Neural cell (in vitro differentiated cells): ENCODE measurements around the gene MRPL21. TPM values are rescaled to one million over a fixed set of nuclear protein-coding genes. Genes with fewer than 3 reads are reported as not detected.

Source experiments
- H2AFZ ChIP-seq: fragments of 200-600, 300-800 bp; sonication (generic), shearing (Covaris generic); 2 replicates; pipeline ENCODE4 v1.6.0; 2014; ENCODE audit warnings: low read depth, mild to moderate bottlenecking, antibody characterized with exemption, low read length, moderate library complexity
- H3F3A ChIP-seq: fragments of 200-600 bp; shearing (Covaris generic); 2 replicates; pipeline ENCODE4 v1.6.1; 2016; ENCODE audit warnings: mild to moderate bottlenecking, moderate library complexity, mixed read lengths, antibody characterized with exemption, low read length; ENCODE audit not compliant: insufficient read depth, poor library complexity, severe bottlenecking
- H3K27ac ChIP-seq: fragments of 200-600, 300-800 bp; sonication (generic), shearing (Covaris generic); 2 replicates; pipeline ENCODE4 v1.5.1; 2014; ENCODE audit warnings: mild to moderate bottlenecking, low read length, moderate library complexity
- H3K27me3 ChIP-seq: fragments of 300-800, 200-600 bp; sonication (generic), shearing (Covaris generic); 2 replicates; pipeline ENCODE4 v1.6.0; 2014; ENCODE audit warnings: mild to moderate bottlenecking, low read depth, low read length, moderate library complexity; ENCODE audit not compliant: insufficient read depth
- H3K36me3 ChIP-seq: fragments of 300-800, 200-600 bp; sonication (generic), shearing (Covaris generic); 2 replicates; pipeline ENCODE4 v1.5.1; 2014; ENCODE audit warnings: mild to moderate bottlenecking, antibody characterized with exemption, low read length, moderate library complexity; ENCODE audit not compliant: insufficient read depth
- H3K4me2 ChIP-seq: fragments of 300-800, 200-600 bp; sonication (generic), shearing (Covaris generic); 2 replicates; pipeline ENCODE4 v1.6.0; 2014; ENCODE audit warnings: mild to moderate bottlenecking, low read length
- H3K4me3 ChIP-seq: fragments of 300-800, 200-600 bp; sonication (generic), shearing (Covaris generic); 2 replicates; pipeline ENCODE4 v1.5.1; 2014; ENCODE audit warnings: mild to moderate bottlenecking, low read length, moderate library complexity
- H3K79me2 ChIP-seq: fragments of 200-600 bp; shearing (Covaris generic); replicated peaks from 2 replicates; pipeline ENCODE4 v1.6.0; 2014; ENCODE audit warnings: mild to moderate bottlenecking, low read length, moderate library complexity; ENCODE audit not compliant: insufficient read depth
- H3K9ac ChIP-seq: fragments of 300-800, 200-600 bp; sonication (generic), shearing (Covaris generic); 2 replicates; pipeline ENCODE4 v1.6.1; 2016; ENCODE audit warnings: mild to moderate bottlenecking, low read length, mixed read lengths
- H3K9me2 ChIP-seq: fragments of 200-600 bp; shearing (Covaris generic); 2 replicates; pipeline ENCODE4 v1.6.1; 2016; ENCODE audit warnings: mild to moderate bottlenecking, low read length, mixed read lengths; ENCODE audit not compliant: insufficient read depth
- H3K9me3 ChIP-seq: fragments of 200-600, 300-800 bp; sonication (generic), shearing (Covaris generic); 2 replicates; pipeline ENCODE4 v1.6.1; 2016; ENCODE audit warnings: mild to moderate bottlenecking, mixed run types, low read length, moderate library complexity, mixed read lengths
- H4K20me1 ChIP-seq: fragments of 200-600 bp; shearing (Covaris generic); 2 replicates; pipeline ENCODE4 v1.6.1; 2016; ENCODE audit warnings: mild to moderate bottlenecking, mixed run types; ENCODE audit not compliant: insufficient read depth
- EP300 ChIP-seq: fragments of 450-650 bp; conservative IDR thresholded peaks from 2 replicates; pipeline ENCODE4 v1.6.1; 2014; ENCODE audit warnings: antibody characterized with exemption, mild to moderate bottlenecking, moderate library complexity; ENCODE audit not compliant: poor library complexity, severe bottlenecking
- EZH2 ChIP-seq: fragments of 200-600, 300-800 bp; shearing (Covaris generic), sonication (generic); IDR thresholded peaks from 2 replicates; pipeline ENCODE4 v1.6.1; 2014; ENCODE audit warnings: antibody characterized with exemption, low read length, borderline replicate concordance, mild to moderate bottlenecking; ENCODE audit not compliant: insufficient read depth, poor library complexity, severe bottlenecking
- MXI1 ChIP-seq: fragments of 450-650 bp; conservative IDR thresholded peaks from 2 replicates; pipeline ENCODE4 v1.6.1; 2014; ENCODE audit warnings: antibody characterized with exemption, mild to moderate bottlenecking; ENCODE audit not compliant: poor library complexity, severe bottlenecking
- POLR2AphosphoS5 ChIP-seq: IDR thresholded peaks from 2 replicates; pipeline ENCODE4 v1.6.1; 2012
- RAD21 ChIP-seq: fragments of 450-650 bp; conservative IDR thresholded peaks from 2 replicates; pipeline ENCODE4 v1.6.1; 2014; ENCODE audit warnings: antibody characterized with exemption, mild to moderate bottlenecking, moderate library complexity
- SMC3 ChIP-seq: fragments of 450-650 bp; conservative IDR thresholded peaks from 2 replicates; pipeline ENCODE4 v1.6.1; 2014; ENCODE audit warnings: antibody characterized with exemption, mild to moderate bottlenecking, moderate library complexity; ENCODE audit not compliant: poor library complexity
- TAF1 ChIP-seq: IDR thresholded peaks from 2 replicates; pipeline ENCODE4 v1.6.1; 2012; ENCODE audit warnings: low read depth
- polyA plus RNA-seq: library from polyadenylated mRNA; depleted of rRNA; stranded (reverse); fragments of >200 nt; gene quantifications from 2 replicates; pipeline ENCODE4 v1.2.3, GENCODE V29; 2014
- TF ChIP-seq, protein P1 (sequence below): fragments of 450-650 bp; IDR thresholded peaks from 2 replicates; pipeline ENCODE4 v1.5.1; 2014; ENCODE audit warnings: antibody characterized with exemption, mild to moderate bottlenecking, moderate library complexity; ENCODE audit not compliant: poor library complexity, severe bottlenecking
- TF ChIP-seq, protein P2 (sequence below): IDR thresholded peaks from 2 replicates; pipeline ENCODE4 v1.6.1; 2012; ENCODE audit warnings: borderline replicate concordance

Gene MRPL21
- polyA plus RNA-seq, 1 donor from 2014 or later: 139 TPM

DNA sequence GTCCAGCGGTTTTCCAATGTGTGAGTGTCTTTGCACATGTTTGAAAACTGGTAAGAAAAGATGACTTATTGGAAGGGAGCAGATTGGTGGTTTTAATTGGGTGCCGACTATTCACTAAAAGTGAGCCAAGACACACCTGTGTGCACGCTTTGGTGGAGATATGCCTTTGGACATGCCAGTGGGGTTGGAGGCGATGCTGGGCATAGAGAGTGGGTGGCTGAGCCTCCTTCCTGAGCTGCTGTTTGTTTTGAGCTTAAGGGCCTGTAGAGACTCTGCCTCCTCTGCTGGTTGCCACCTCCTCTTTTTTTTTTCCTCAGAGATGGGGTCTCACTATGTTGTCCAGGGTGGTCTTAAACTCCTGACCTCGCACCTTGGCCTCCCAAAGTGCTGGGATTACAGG, 9.6 kb upstream of the MRPL21 start:
- TF ChIP-seq, protein P1, sequence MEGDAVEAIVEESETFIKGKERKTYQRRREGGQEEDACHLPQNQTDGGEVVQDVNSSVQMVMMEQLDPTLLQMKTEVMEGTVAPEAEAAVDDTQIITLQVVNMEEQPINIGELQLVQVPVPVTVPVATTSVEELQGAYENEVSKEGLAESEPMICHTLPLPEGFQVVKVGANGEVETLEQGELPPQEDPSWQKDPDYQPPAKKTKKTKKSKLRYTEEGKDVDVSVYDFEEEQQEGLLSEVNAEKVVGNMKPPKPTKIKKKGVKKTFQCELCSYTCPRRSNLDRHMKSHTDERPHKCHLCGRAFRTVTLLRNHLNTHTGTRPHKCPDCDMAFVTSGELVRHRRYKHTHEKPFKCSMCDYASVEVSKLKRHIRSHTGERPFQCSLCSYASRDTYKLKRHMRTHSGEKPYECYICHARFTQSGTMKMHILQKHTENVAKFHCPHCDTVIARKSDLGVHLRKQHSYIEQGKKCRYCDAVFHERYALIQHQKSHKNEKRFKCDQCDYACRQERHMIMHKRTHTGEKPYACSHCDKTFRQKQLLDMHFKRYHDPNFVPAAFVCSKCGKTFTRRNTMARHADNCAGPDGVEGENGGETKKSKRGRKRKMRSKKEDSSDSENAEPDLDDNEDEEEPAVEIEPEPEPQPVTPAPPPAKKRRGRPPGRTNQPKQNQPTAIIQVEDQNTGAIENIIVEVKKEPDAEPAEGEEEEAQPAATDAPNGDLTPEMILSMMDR: no peak
- TF ChIP-seq EP300 (no peak), TAF1 (no peak), POLR2AphosphoS5 (no peak), EZH2 (no peak), MXI1 (no peak), SMC3 (no peak), RAD21 (no peak)
- TF ChIP-seq, protein P2, sequence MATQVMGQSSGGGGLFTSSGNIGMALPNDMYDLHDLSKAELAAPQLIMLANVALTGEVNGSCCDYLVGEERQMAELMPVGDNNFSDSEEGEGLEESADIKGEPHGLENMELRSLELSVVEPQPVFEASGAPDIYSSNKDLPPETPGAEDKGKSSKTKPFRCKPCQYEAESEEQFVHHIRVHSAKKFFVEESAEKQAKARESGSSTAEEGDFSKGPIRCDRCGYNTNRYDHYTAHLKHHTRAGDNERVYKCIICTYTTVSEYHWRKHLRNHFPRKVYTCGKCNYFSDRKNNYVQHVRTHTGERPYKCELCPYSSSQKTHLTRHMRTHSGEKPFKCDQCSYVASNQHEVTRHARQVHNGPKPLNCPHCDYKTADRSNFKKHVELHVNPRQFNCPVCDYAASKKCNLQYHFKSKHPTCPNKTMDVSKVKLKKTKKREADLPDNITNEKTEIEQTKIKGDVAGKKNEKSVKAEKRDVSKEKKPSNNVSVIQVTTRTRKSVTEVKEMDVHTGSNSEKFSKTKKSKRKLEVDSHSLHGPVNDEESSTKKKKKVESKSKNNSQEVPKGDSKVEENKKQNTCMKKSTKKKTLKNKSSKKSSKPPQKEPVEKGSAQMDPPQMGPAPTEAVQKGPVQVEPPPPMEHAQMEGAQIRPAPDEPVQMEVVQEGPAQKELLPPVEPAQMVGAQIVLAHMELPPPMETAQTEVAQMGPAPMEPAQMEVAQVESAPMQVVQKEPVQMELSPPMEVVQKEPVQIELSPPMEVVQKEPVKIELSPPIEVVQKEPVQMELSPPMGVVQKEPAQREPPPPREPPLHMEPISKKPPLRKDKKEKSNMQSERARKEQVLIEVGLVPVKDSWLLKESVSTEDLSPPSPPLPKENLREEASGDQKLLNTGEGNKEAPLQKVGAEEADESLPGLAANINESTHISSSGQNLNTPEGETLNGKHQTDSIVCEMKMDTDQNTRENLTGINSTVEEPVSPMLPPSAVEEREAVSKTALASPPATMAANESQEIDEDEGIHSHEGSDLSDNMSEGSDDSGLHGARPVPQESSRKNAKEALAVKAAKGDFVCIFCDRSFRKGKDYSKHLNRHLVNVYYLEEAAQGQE: no peak
- Histone ChIP-seq H3K4me2 (no peak overlapping the region), H2AFZ (no peak overlapping the region), H3K9me2 (no peaks in the 10 kb centered on the region), H3K36me3 (no peaks in the 10 kb centered on the region), H3K9me3 (no peaks in the 10 kb centered on the region), H4K20me1 (no peaks in the 10 kb centered on the region), H3K79me2 (no peaks in the 10 kb centered on the region), H3K27me3 (no peaks in the 10 kb centered on the region), H3K4me3 (no peak overlapping the region), H3F3A (no peaks in the 10 kb centered on the region), H3K27ac (no peak overlapping the region), H3K9ac (no peak overlapping the region)

DNA sequence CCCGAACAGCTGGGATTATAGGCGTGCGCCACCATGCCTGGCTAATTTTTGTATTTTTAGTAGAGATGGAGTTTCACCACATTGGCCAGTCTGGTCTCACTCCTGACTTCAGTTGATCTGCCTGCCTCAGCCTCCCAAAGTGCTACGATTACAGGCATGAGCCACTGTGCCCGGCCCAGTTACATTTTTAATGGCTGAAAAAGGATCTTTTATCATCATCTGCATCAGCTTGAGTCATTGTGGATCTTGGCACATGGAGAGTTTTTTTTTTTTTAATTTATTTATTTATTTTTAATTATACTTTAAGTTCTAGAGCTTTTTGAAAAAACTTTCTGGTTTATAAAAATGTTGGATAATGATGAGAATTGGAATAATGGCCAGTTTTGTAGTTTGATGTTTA, 8.6 kb upstream of the MRPL21 start:
- H3K27ac ChIP-seq: no peak overlapping the region
- H3K79me2 ChIP-seq: no peaks in the 10 kb centered on the region
- H3K36me3 ChIP-seq: no peaks in the 10 kb centered on the region
- H2AFZ ChIP-seq: no peak overlapping the region
- no peak overlapping the region for H3K4me3 ChIP-seq
- H3K9me3 ChIP-seq: no peaks in the 10 kb centered on the region
- no peaks in the 10 kb centered on the region for H3K27me3 ChIP-seq
- no peaks in the 10 kb centered on the region for H3K9me2 ChIP-seq
- H3K4me2 ChIP-seq: no peak overlapping the region
- no peaks in the 10 kb centered on the region for H3F3A ChIP-seq
- no peak overlapping the region for H3K9ac ChIP-seq
- no peaks in the 10 kb centered on the region for H4K20me1 ChIP-seq
- TF ChIP-seq, protein P1: no peak
- TF ChIP-seq POLR2AphosphoS5 (no peak), SMC3 (no peak), EZH2 (no peak), MXI1 (no peak), RAD21 (no peak), EP300 (no peak), TAF1 (no peak)
- TF ChIP-seq, protein P2: no peak
